ENCODE data around the gene PRKN.

DNA sequence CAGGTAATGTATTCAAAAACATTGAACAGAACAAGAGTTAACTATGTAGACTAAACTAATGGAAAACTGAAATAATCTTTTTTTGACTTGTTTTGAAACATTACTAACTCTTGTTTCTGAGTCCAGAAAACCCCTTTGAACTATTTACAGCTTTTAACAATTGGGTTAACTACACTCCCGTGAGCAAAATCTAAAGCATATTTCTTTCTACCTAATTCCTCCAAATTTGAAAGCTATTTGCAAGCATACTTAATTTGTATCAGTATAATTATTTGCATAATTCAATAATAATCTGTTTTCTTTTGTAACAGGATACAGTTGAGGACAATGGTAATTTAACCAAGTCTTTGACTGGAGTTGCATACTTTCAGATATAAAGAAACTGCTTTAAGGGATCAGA is 1391.1 kb downstream of the PRKN start:
- TF ChIP-seq, protein P1, sequence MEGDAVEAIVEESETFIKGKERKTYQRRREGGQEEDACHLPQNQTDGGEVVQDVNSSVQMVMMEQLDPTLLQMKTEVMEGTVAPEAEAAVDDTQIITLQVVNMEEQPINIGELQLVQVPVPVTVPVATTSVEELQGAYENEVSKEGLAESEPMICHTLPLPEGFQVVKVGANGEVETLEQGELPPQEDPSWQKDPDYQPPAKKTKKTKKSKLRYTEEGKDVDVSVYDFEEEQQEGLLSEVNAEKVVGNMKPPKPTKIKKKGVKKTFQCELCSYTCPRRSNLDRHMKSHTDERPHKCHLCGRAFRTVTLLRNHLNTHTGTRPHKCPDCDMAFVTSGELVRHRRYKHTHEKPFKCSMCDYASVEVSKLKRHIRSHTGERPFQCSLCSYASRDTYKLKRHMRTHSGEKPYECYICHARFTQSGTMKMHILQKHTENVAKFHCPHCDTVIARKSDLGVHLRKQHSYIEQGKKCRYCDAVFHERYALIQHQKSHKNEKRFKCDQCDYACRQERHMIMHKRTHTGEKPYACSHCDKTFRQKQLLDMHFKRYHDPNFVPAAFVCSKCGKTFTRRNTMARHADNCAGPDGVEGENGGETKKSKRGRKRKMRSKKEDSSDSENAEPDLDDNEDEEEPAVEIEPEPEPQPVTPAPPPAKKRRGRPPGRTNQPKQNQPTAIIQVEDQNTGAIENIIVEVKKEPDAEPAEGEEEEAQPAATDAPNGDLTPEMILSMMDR (IDR thresholded peaks at IDR 0.05), result no peak
- TF ChIP-seq ZFX (IDR thresholded peaks at IDR 0.05; ENCODE audit: borderline replicate concordance), result no peak

All from 22Rv1 (cell line).